Psoas muscle (tissue), 8 donors: Measurements from ENCODE around the gene EEF2. TPM values are rescaled to one million over a fixed set of nuclear protein-coding genes. Genes with fewer than 3 reads are reported as not detected.
A peak's percentile ranks its signal among the peaks of the same experiment; 100 is the strongest.

Experiments
- ATAC-seq, 4 donors: fragments of 200-7000 bp; cut with Tn5 transposase; one replicate each; pipeline ENCODE4 v1.9.1; 2020; ENCODE audit warnings: moderate library complexity in 3 of 4, mild to moderate bottlenecking in 2 of 4
- DNase-seq, 2 donors: peaks; one replicate each; pipeline ENCODE4 v3.0.0-alpha.2; 2020
- H3K27ac ChIP-seq: fragments of 200-600 bp; one replicate; pipeline ENCODE4 v1.8.0; 2022
- H3K27me3 ChIP-seq, 3 donors: fragments of 200-600 bp in 1 of 3; one replicate each; pipeline versions ENCODE4 v1.6.1 to v1.8.0; 2013 to 2022; ENCODE audit warnings: low read length in 2 of 3, mild to moderate bottlenecking in 2 of 3, moderate library complexity in 1 of 3; ENCODE audit not compliant: insufficient read depth in 3 of 3
- H3K36me3 ChIP-seq, 2 donors: fragments of 200-600 bp in 1 of 2; one replicate each; pipeline versions ENCODE4 v1.6.1 to v1.8.0; 2013 to 2022; ENCODE audit warnings: low read depth in 1 of 2, mild to moderate bottlenecking in 1 of 2, moderate library complexity in 1 of 2; ENCODE audit not compliant: insufficient read depth in 1 of 2
- H3K4me1 ChIP-seq: fragments of 200-600 bp; one replicate; pipeline ENCODE4 v1.8.0; 2022
- H3K4me3 ChIP-seq: fragments of 200-600 bp; one replicate; pipeline ENCODE4 v1.8.0; 2022; ENCODE audit warnings: mild to moderate bottlenecking
- H3K9me3 ChIP-seq: fragments of 200-600 bp; one replicate; pipeline ENCODE4 v1.8.0; 2022
- CTCF ChIP-seq: fragments of 200-600 bp; IDR thresholded peaks from one replicate; pipeline ENCODE4 v1.8.0; 2022; ENCODE audit warnings: antibody characterized with exemption
- WGBS, 3 donors: extraction: QIAGEN DNeasy Blood & Tissue Kit; methylation state at CpG; one replicate each; pipeline versions ENCODE4 v1.1.6 to v1.1.7; 2013; 5-methylcytosine and 5-hydroxymethylcytosine counted together
- intact Hi-C, 2 donors: fragments of 100-400 bp; cut with DNase I; formaldehyde crosslinking; loops; one replicate each; pipeline versions ENCODE4 v1.11.0 to v1.14.2; 2022
- polyA plus RNA-seq, 3 donors: library from polyadenylated mRNA; stranded (reverse); fragments of 200-250 nt; gene quantifications; one replicate each; pipeline ENCODE4 v1.2.3, GENCODE V29; 2013
- total RNA-seq, 4 donors: library from RNA; stranded (reverse); fragmentation: NEBNext Ultra II Directional in 2 of 4; extraction: Animal tissue kit (Norgen Biotek cat#: 25700) in 2 of 4; gene quantifications; one replicate each; pipeline versions ENCODE4 v1.2.1 to v1.2.4, GENCODE V29; 2021 to 2023
- donor health status: healthy with polysubstance abuse.
- donor health status: DM: no; HTN: no; CAD: no; lungs with moderate emphysema.
- donor health status: Bipolar disorder and iron deficiency.
- donor health status: healthy.
- donor health status: DM: yes; HTN: yes; CAD: no.
- donor health status: DM: no; HTN: no; CAD: no.
- donor health status: DM: no; HTN: no; CAD: no.
- donor health status: DM: yes; HTN: yes; CAD: no.

EEF2 gene
- total and polyA plus RNA-seq, 7 donors: 1,416 to 3,628 (median 2,332) TPM

GRCh38 chr19:3985643-3986259 is 488 bp upstream of the EEF2 start:
- Histone ChIP-seq H3K4me1 (peaks cover 44% of the 10 kb centered on the region), H3K27me3 (no peaks in the 10 kb centered on the region), H3K36me3 (peaks cover 21 to 39% of the 10 kb centered on the region in 2 donors), H3K4me3 (peak overlapping the region; percentile 91), H3K27ac (peak overlapping the region; percentile 95), H3K9me3 (no peaks in the 10 kb centered on the region)
- ATAC-seq: no peak
- DNase-seq: no peak
- WGBS, 3 donors: 2 to 3% (median 2%) methylated on average over 19 of the region's 19 CpGs
- intact Hi-C loops: loop anchor here (1.0 to 10.0 kb wide), 7 partner anchors 15 to 223 kb away; partner anchors contain the start of genes APBA3 (in 2 of the 2), MRPL54 (in 2 of the 2) and DAPK3 (in 1 of the 2)
- no peak for TF ChIP-seq CTCF

GRCh38 chr19:3984584-3984907 is 717 bp downstream of the EEF2 start:
- peak overlapping the region; percentile 91 for H3K4me3 ChIP-seq
- intact Hi-C loops: loop anchor here (2.0 to 10.0 kb wide), 4 partner anchors 14 to 220 kb away; partner anchors contain the start of gene DAPK3 (in 1 of the 2)
- no peak for TF ChIP-seq CTCF
- peak overlapping the region; percentile 95 for H3K27ac ChIP-seq
- H3K9me3 ChIP-seq: no peaks in the 10 kb centered on the region
- H3K4me1 ChIP-seq: peaks cover 44% of the 10 kb centered on the region
- H3K27me3 ChIP-seq: no peaks in the 10 kb centered on the region
- peak; percentile 4 to 21 (median 16) for ATAC-seq
- WGBS, 3 donors: 0 to 1% (median 0%) methylated on average over 10 of the region's 10 CpGs
- DNase-seq: no peak
- H3K36me3 ChIP-seq: peaks cover 30 to 51% of the 10 kb centered on the region in 2 donors

- TF ChIP-seq CTCF: no peak
- H3K27ac ChIP-seq: peak overlapping the region; percentile 95
- H3K9me3 ChIP-seq: no peaks in the 10 kb centered on the region
- H3K4me3 ChIP-seq: peak overlapping the region; percentile 91
- intact Hi-C loops: loop anchor here (2.0 to 10.0 kb wide), 4 partner anchors 13 to 221 kb away; partner anchors contain the start of gene DAPK3 (in 1 of the 2)
- DNase-seq (peak; percentile 69 to 83), ATAC-seq (peak; percentile 11 to 44 (median 41))
- peaks cover 30 to 56% of the 10 kb centered on the region in 2 donors for H3K36me3 ChIP-seq
- H3K4me1 ChIP-seq: peaks cover 44% of the 10 kb centered on the region
- H3K27me3 ChIP-seq: no peaks in the 10 kb centered on the region
- WGBS, 3 donors: 21 to 23% (median 21%) methylated on average over 30 of the region's 30 CpGs
Observed at GRCh38 chr19:3983936-3984583, 1.2 kb downstream of the EEF2 start.

GRCh38 chr19:3983542-3983914 is 1.7 kb downstream of the EEF2 start:
- Histone ChIP-seq H3K27me3 (no peaks in the 10 kb centered on the region), H3K9me3 (no peaks in the 10 kb centered on the region), H3K4me3 (peak overlapping the region; percentile 91), H3K36me3 (peaks cover 30 to 61% of the 10 kb centered on the region in 2 donors), H3K27ac (peak overlapping the region; percentile 95), H3K4me1 (peaks cover 44% of the 10 kb centered on the region)
- intact Hi-C loops: loop anchor here in 1 of 2 donors (5.0 to 10.0 kb wide), 2 partner anchors 79 to 221 kb away; no protein-coding TSS in a partner anchor
- 62 to 69% (median 63%) methylated on average over 7 of the region's 7 CpGs for whole genome bisulfite sequencing, 3 donors
- DNase-seq: no peak
- no peak for ATAC-seq
- no peak for TF ChIP-seq CTCF
